BLaER1 (cell line): ENCODE measurements around the gene DDX18.

ENCODE experiments used
- H3K27ac ChIP-seq: shearing (Covaris generic); formaldehyde crosslinking; 2 replicates; pipeline ENCODE4 v1.8.1; 2022
- H3K27me3 ChIP-seq: shearing (Covaris generic); formaldehyde crosslinking; 2 replicates; pipeline ENCODE4 v1.8.1; 2022
- H3K36me3 ChIP-seq: shearing (Covaris generic); formaldehyde crosslinking; 2 replicates; pipeline ENCODE4 v1.8.1; 2022
- H3K4me1 ChIP-seq: shearing (Covaris generic); formaldehyde crosslinking; 2 replicates; pipeline ENCODE4 v1.8.1; 2022
- H3K4me2 ChIP-seq: shearing (Covaris generic); formaldehyde crosslinking; 2 replicates; pipeline ENCODE4 v1.8.1; 2022
- H3K4me3 ChIP-seq: shearing (Covaris generic); formaldehyde crosslinking; 2 replicates; pipeline ENCODE4 v1.8.1; 2022
- H3K9ac ChIP-seq: shearing (Covaris generic); formaldehyde crosslinking; 2 replicates; pipeline ENCODE4 v1.8.1; 2022
- H3K9me3 ChIP-seq: shearing (Covaris generic); formaldehyde crosslinking; 2 replicates; pipeline ENCODE4 v1.8.1; 2022
- H4K20me1 ChIP-seq: shearing (Covaris generic); formaldehyde crosslinking; 2 replicates; pipeline ENCODE4 v1.8.1; 2022
- Cebpa-rat ChIP-seq: shearing (Covaris generic); IDR thresholded peaks from 2 replicates; pipeline ENCODE4 v1.8.1; 2022

Gene DDX18

DNA sequence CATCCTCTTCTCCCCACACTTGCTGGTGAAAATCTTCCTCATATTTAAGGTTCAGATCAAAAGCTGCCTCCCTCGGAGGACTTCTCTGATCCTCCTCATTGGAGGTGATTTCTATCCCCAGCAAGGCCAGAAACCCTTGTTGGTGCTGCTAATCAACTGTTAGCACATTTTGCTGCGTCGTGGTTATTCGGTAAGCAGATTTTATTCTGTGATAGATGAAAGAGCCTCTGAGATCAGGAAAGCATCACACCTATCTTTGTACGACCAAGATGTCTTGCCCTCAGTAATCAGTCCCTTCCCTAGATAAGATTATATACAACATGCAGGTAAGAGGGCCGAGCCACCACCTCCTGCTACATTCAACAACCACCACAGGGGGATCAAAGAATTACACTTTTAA lies 40.1 kb downstream of the DDX18 start:
- Histone ChIP-seq H3K27me3 (no peaks in the 10 kb centered on the region), H4K20me1 (no peaks in the 10 kb centered on the region), H3K4me3 (no peak overlapping the region), H3K9me3 (peaks cover 7% of the 10 kb centered on the region), H3K4me1 (peaks cover 14% of the 10 kb centered on the region), H3K9ac (no peak overlapping the region), H3K27ac (no peak overlapping the region), H3K4me2 (no peak overlapping the region), H3K36me3 (no peaks in the 10 kb centered on the region)
- no peak for TF ChIP-seq Cebpa-rat

DNA sequence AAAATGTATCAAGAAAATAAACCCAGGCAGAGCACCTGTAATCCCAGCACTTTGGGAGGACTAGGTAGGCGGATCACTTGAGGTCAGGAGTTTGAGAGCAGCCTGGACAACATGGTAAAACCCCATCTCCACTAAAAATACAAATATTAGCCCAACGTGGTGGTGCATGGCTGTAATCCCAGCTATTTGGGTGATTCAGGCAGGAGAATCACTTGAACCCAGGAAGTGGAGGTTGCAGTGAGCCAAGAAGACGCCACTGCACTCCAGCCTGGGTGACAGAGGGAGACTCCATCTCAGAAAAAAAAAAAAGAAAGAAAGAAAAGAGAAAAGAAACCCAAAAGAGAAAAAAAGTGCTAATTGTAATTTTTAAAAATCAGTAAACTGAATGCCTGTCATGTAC lies 41.4 kb downstream of the DDX18 start:
- H3K27me3 ChIP-seq, result no peaks in the 10 kb centered on the region
- H3K4me2 ChIP-seq, result no peak overlapping the region
- H3K4me3 ChIP-seq, result no peak overlapping the region
- H3K27ac ChIP-seq, result no peak overlapping the region
- H3K9ac ChIP-seq, result no peak overlapping the region
- peaks cover 14% of the 10 kb centered on the region for H3K4me1 ChIP-seq
- H4K20me1 ChIP-seq, result no peaks in the 10 kb centered on the region
- H3K36me3 ChIP-seq, result no peaks in the 10 kb centered on the region
- peaks cover 19% of the 10 kb centered on the region for H3K9me3 ChIP-seq
- TF ChIP-seq Cebpa-rat, result no peak

DNA sequence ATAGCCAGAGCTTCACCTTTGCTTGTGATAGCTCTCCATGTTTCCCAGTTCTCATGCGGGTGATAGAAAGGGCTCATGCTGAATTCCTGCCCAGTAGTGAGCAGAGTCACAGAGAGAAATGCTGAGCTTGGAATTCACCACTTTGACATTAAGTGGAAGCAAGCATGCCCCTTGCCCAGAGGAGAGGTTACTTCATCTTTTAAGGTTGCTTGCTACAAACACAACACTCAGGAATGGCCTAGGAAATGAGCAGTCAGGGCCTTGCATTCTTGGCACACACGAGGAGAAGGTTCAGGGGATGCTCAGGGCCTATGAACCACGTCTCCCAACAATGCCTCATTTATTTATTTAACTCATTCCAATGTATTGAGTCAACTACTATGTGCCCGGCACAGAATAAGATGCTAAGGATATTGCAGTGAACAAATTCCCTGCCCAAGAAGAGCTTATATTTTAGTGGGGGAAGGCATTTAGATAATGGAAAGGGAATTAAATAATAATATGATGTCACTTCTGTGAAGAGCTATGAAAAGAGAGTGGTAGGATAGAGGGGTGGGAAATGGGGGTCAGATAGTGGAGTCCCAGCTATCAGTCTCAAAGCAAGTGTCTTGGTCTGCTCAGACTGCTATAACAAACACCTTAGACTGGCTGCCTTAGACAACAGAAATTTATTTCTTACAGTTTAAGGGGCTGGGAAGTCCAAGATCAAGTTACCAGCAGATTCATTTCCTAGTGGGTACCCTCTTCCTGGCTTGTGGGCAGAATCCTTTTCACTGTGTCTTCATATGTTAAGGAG lies 42.1 kb downstream of the DDX18 start:
- H3K4me3 ChIP-seq, result no peak overlapping the region
- peaks cover 19% of the 10 kb centered on the region for H3K9me3 ChIP-seq
- no peak for TF ChIP-seq Cebpa-rat
- no peaks in the 10 kb centered on the region for H4K20me1 ChIP-seq
- H3K9ac ChIP-seq, result no peak overlapping the region
- no peak overlapping the region for H3K27ac ChIP-seq
- no peaks in the 10 kb centered on the region for H3K27me3 ChIP-seq
- H3K4me2 ChIP-seq, result no peak overlapping the region
- no peaks in the 10 kb centered on the region for H3K36me3 ChIP-seq
- peaks cover 10% of the 10 kb centered on the region for H3K4me1 ChIP-seq

DNA sequence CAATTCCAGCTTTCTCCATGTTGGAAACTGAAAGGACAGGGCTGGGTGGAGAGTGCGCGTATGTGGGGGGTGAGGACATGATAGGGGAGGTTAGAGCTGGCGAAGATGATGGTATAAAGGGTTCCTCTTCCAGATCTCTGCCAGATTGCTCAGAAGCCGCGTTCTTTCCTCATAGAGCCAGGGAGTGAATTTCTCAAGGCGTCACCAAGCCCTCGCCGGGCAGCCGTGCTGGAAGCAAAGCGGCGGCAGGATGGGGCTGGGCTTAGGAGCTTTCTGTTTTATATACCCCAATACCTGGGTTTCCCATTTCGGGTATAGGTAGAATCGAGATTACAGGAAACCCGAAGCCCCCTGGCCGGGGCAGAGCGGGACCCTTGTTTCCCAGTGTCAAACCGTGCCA lies 43.8 kb downstream of the DDX18 start:
- H3K4me3 ChIP-seq, result no peak overlapping the region
- no peak overlapping the region for H3K9ac ChIP-seq
- no peaks in the 10 kb centered on the region for H3K27me3 ChIP-seq
- no peak for TF ChIP-seq Cebpa-rat
- H3K4me1 ChIP-seq, result no peaks in the 10 kb centered on the region
- H3K9me3 ChIP-seq, result peaks cover 19% of the 10 kb centered on the region
- no peaks in the 10 kb centered on the region for H4K20me1 ChIP-seq
- H3K4me2 ChIP-seq, result no peak overlapping the region
- H3K27ac ChIP-seq, result no peak overlapping the region
- no peaks in the 10 kb centered on the region for H3K36me3 ChIP-seq

DNA sequence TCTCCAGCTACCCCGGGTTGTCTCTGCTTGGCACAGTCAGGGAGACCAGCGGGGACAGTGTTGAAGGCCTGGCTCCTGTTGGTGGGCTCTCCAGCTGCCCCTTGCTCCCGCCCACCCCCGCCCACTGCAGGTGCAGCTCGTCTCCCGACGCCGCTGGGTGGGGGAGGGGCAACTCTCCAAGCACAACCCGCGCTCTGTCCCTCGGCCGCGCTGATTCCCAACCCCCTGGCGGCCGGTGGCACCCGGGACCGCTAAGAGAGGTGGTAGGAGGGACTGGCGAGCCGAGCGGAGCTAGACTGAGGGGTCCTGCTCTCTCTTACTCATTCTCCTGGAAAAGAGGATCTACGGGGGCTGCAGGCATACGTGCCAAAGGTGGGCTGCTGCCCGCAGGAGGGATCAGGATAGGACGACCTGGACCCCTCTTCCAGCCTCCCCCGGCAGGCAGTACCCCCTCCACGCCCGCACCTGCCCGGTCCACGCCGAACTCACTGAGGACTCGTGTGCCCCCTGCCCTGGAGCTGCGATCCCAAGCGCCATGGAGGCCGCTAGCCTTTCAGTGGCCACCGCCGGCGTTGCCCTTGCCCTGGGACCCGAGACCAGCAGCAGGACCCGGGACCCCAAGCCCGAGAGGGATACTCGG lies 44.5 kb downstream of the DDX18 start:
- Histone ChIP-seq H3K9ac (no peak overlapping the region), H3K4me1 (no peaks in the 10 kb centered on the region), H3K9me3 (peaks cover 19% of the 10 kb centered on the region), H3K36me3 (no peaks in the 10 kb centered on the region), H3K27ac (no peak overlapping the region), H3K4me2 (no peak overlapping the region), H3K27me3 (no peaks in the 10 kb centered on the region), H3K4me3 (no peak overlapping the region), H4K20me1 (no peaks in the 10 kb centered on the region)
- no peak for TF ChIP-seq Cebpa-rat

DNA sequence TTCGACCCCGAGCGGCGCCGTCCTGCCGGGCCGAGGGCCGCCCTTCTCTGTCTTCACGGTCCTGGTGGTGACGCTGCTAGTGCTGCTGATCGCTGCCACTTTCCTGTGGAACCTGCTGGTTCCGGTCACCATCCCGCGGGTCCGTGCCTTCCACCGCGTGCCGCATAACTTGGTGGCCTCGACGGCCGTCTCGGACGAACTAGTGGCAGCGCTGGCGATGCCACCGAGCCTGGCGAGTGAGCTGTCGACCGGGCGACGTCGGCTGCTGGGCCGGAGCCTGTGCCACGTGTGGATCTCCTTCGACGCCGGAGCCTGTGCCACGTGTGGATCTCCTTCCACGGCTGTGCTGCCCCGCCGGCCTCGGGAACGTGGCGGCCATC lies 45.0 kb downstream of the DDX18 start:
- H3K4me2 ChIP-seq, result no peak overlapping the region

DNA sequence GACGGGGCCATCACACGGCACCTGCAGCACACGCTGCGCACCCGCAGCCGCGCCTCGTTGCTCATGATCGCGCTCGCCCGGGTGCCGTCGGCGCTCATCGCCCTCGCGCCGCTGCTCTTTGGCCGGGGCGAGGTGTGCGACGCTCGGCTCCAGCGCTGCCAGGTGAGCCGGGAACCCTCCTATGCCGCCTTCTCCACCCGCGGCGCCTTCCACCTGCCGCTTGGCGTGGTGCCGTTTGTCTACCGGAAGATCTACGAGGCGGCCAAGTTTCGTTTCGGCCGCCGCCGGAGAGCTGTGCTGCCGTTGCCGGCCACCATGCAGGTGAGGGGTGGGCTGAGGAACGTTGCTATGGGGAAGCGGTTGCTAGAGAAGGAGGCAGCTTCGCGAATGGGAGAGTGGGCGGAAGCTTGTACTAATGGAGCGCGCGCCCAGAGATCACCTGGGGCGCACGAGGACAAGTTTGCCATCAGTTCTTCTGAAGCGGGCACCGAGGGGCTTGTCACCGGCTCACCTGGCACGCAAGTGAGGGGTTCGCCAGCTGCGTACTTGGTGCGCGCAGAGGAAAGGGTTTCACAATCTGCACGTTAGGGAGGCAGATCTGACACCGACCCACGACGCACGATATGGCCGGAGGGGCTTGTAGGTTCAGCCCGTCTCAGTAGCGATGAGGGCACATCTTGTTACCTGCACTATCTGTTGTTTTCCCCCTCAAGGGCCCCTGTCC lies 45.6 kb downstream of the DDX18 start:
- Histone ChIP-seq H3K36me3 (no peaks in the 10 kb centered on the region), H3K27me3 (no peaks in the 10 kb centered on the region), H3K4me2 (no peak overlapping the region), H3K9me3 (peaks cover 19% of the 10 kb centered on the region), H3K27ac (no peak overlapping the region), H4K20me1 (no peaks in the 10 kb centered on the region), H3K4me1 (no peaks in the 10 kb centered on the region), H3K9ac (no peak overlapping the region), H3K4me3 (no peak overlapping the region)
- TF ChIP-seq Cebpa-rat, result no peak

More for the DNA sequence above, 45.0 kb downstream of the DDX18 start:
- H3K4me3 ChIP-seq, result no peak overlapping the region
- H4K20me1 ChIP-seq, result no peaks in the 10 kb centered on the region
- H3K9me3 ChIP-seq, result peaks cover 19% of the 10 kb centered on the region
- no peaks in the 10 kb centered on the region for H3K27me3 ChIP-seq
- TF ChIP-seq Cebpa-rat, result no peak
- no peak overlapping the region for H3K27ac ChIP-seq
- no peaks in the 10 kb centered on the region for H3K36me3 ChIP-seq
- no peaks in the 10 kb centered on the region for H3K4me1 ChIP-seq
- H3K9ac ChIP-seq, result no peak overlapping the region

DNA sequence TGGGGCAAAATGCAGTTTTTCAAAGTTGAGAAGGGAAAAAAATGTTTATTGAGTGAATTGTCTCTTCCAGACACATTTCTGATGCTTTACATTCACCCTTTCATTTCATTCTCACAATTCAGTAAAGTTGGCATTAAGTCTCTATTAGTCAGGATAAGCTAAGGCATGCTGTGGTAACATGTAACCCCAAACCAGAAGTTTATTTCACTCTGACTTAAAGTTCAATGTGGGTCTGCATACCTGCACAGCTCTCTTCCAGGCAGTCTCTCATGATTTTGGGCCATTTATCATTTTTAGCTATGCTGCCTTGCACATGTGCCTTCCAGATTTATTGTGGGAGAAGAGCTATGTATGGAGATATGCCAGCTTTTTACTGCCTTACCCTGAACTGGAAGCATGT lies 48.0 kb downstream of the DDX18 start:
- Histone ChIP-seq H3K27me3 (no peaks in the 10 kb centered on the region), H3K4me2 (no peak overlapping the region), H4K20me1 (no peaks in the 10 kb centered on the region), H3K4me3 (no peak overlapping the region), H3K36me3 (no peaks in the 10 kb centered on the region), H3K27ac (no peak overlapping the region), H3K9me3 (peaks cover 19% of the 10 kb centered on the region), H3K9ac (no peak overlapping the region), H3K4me1 (no peaks in the 10 kb centered on the region)
- TF ChIP-seq Cebpa-rat, result no peak

DNA sequence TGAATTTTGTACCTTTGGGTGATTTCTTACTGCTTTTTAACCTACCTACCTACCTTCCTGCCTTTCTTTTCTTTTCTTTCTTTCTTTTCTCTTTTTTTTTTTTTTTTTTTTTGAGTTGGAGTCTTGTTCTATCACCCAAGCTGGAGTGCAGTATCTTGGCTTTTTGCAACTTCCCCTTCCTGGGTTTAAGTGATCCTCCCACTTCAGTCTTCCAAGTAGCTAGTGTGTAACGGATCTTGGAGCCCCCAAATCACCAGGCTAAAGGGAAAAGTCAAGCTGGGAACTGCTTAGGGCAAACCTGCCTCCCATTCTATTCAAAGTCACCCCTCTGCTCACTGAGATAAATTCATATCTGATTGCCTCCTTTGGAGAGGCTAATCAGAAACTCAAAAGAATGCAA lies 61.3 kb downstream of the DDX18 start:
- Histone ChIP-seq H3K4me1 (no peaks in the 10 kb centered on the region), H4K20me1 (no peaks in the 10 kb centered on the region), H3K4me3 (no peak overlapping the region), H3K27ac (no peak overlapping the region), H3K4me2 (no peak overlapping the region), H3K36me3 (no peaks in the 10 kb centered on the region), H3K9ac (no peak overlapping the region), H3K27me3 (no peaks in the 10 kb centered on the region), H3K9me3 (no peaks in the 10 kb centered on the region)
- TF ChIP-seq Cebpa-rat, result no peak

DNA sequence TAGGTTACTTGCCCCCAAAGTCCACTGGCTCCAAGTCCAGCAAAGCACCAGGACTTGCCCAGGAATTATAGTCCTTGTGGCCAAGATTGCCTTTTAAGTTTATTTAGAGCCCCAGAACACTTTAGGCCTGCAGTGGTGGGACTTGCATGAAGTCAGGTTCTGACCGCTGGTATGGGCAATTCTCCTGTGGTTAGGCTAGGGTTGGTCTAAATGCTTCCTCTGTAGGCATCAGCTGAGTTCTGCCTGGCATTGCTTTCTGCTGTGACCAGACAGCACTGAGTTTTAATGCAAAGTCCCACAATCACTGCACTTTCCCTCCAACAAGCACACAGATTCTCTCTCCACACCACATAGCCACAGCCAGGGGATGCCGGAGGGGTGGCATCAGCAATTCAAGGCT lies 64.5 kb downstream of the DDX18 start:
- Histone ChIP-seq H4K20me1 (no peaks in the 10 kb centered on the region), H3K9ac (no peak overlapping the region), H3K4me3 (no peak overlapping the region), H3K4me1 (no peaks in the 10 kb centered on the region), H3K27me3 (no peaks in the 10 kb centered on the region), H3K36me3 (no peaks in the 10 kb centered on the region), H3K27ac (no peak overlapping the region), H3K4me2 (no peak overlapping the region), H3K9me3 (peaks cover 9% of the 10 kb centered on the region)
- TF ChIP-seq Cebpa-rat, result no peak
